ENCODE measurements around the gene CD320.

GRCh38 chr19:8261347-8261746 lies 46.8 kb downstream of the CD320 start:
- no peak for TF ChIP-seq POLR2A (IDR thresholded peaks at IDR 0.05; ENCODE audit: low read depth, low read length)
- no peak for TF ChIP-seq POLR2AphosphoS5 (IDR thresholded peaks at IDR 0.05; ENCODE audit: low read depth, low read length)
- TF ChIP-seq TAF1 (IDR thresholded peaks at IDR 0.05; ENCODE audit: borderline replicate concordance, low read depth, low read length): no peak
